A549 (cell line): ENCODE measurements around the gene SLC22A7.

Experiments used
- RCOR1 ChIP-seq: fragments of 150-350 bp; IDR thresholded peaks from 2 replicates; pipeline ENCODE4 v1.6.1; 2014; ENCODE audit warnings: antibody characterized with exemption, low read length, low read depth
- SMC3 ChIP-seq: fragments of >200 bp; sonication (Bioruptor Twin); formaldehyde crosslinking; IDR thresholded peaks from 3 replicates; pipeline ENCODE4 v1.6.1; 2018; ENCODE audit warnings: inconsistent platforms

GRCh38 chr6:43292341-43292740 is 5.7 kb upstream of the SLC22A7 start:
- no peak for TF ChIP-seq RCOR1
- no peak for TF ChIP-seq SMC3
